NCI-H1417 (cell line): Measurements from ENCODE around the gene PABPC1L2B.
"Not testable (repeated sequence)": the region's sequence is repeated elsewhere in the genome, so short reads cannot be mapped to it uniquely, and the experiment has no call there.

Source experiments
- DNase-seq, 3 experiments: peaks; one replicate each; lab custom pipeline; 2025; lab: John Stamatoyannopoulos, UW

Gene PABPC1L2B

DNA sequence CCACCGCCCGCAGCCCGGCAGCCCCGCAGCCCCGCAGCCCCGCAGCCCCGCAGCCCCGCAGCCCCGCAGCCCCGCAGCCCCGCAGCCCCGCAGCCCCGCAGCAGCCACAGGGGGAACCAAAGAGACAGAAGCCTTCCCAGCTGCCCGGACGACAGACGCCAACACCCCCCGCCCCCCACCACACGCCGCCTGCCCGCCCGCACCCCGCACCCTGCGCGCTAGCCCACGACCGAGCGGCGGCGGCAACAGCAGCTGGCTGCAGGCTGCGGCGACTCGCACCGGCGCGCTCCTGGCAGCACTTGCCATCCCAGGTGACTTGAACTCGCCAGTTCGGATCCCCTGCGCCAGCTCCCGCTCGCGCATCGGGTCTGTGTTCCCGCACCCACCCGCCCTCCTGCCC lies at the start of gene PABPC1L2B:
PABPC1L2B (plus strand) TSS at position 207 of the 400 bp plus-strand sequence. CDS start 704 bp downstream, outside the sequence.
- not testable (repeated sequence) for DNase-seq

GRCh38 chrX:72959971-72960370 lies 42.8 kb upstream of the PABPC1L2B start:
- not testable (repeated sequence) for DNase-seq

GRCh38 chrX:72971859-72972258 lies 30.9 kb upstream of the PABPC1L2B start:
- not testable (repeated sequence) for DNase-seq

DNA sequence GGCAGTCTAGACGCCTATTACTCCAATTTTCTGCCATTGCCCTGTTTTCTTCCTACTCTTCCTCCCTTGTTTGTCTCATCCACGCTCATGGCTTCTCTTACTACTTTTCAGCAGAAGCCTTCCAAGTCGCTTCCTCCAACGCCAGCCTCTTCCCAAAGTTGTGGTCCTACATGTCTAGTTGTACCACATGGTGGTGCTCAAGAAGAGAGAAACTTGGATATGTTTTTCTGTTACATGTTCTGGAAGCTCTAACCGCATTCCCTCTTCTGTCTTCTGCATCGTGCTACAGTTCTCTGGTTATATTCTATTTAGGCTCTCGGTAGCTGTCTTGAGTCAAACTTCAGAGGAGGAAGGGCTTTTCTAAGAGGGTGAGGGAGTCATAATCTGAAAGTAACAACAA lies 27.9 kb upstream of the PABPC1L2B start:
- DNase-seq, result not testable (repeated sequence)

DNA sequence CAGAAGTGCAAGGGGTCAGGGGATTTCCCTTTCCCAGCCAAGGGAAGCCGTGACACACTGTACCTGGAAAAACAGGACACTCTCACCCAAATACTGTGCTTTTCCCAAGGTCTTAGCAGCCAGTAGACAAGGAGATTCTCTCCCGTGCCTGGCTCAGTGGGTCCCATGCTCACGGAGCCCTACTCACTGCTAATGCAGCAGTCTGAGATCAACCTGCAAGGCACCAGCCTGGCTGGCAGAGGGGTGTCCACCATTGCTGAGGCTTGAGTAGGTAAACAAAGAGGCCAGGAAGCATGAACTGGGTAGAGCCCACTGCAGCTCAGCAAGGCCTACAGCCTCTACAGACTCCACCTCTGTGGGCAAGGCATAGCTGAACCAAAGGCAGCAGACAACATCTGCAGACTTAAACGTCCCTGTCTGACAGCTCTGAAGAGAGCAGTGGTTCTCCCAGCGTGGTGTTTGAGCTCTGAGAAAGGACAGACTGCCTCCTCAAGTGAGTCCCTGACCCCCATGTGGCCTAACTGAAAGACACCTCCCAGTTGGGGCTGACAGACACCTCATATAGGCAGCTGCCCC lies 21.8 kb upstream of the PABPC1L2B start:
- DNase-seq, result not testable (repeated sequence)

GRCh38 chrX:73004032-73004431 lies 1.3 kb downstream of the PABPC1L2B start:
- DNase-seq, result not testable (repeated sequence)

DNA sequence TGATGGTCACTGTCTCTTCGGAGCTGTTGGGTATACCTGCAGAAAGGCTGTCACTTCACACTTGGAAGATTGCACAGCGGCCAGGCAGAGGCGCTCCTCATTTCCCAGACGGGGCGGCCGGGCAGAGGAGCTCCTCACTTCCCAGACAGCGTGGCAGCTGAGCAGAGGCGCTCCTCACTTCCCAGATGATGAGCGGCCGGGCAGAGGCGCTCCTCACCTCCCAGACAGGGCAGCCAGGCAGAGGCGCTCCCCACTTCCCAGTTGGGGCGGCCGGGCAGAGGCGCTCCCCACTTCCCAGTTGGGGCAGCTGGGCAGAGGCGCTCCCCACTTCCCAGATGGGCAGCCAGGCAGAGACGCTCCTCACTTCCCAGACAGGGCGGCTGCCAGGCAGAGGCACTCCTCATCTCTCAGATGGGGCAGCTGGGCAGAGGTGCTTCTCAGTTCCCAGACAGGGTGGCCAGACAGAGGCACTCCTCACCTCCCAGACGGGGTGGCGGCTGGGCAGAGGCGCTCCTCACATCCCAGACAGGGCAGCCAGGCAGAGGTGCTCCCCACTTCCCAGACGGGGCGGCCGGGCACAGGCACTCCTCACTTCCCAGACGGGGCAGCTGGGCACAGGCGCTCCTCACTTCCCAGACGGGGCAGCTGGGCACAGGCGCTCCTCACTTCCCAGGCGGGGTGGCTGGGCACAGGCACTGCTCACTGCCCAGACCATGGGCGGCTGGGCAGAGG lies 18.8 kb downstream of the PABPC1L2B start:
- DNase-seq, result no peak

- not testable (repeated sequence) for DNase-seq
These were observed 19.3 kb downstream of the PABPC1L2B start for GRCh38 chrX:73022093-73022445.

- DNase-seq, result no peak
These were observed 26.1 kb downstream of the PABPC1L2B start for GRCh38 chrX:73028876-73029275.
